Hypothalamus (tissue), 51 donors: Measurements from ENCODE around the gene TRIM60.
"Not testable (repeated sequence)": the region's sequence is repeated elsewhere in the genome, so short reads cannot be mapped to it uniquely, and the experiment has no call there.

Experiments
- DNase-seq, 51 donors: peaks; one replicate each; lab custom pipeline; 2025; lab: John Stamatoyannopoulos, UW

TRIM60 gene

DNA sequence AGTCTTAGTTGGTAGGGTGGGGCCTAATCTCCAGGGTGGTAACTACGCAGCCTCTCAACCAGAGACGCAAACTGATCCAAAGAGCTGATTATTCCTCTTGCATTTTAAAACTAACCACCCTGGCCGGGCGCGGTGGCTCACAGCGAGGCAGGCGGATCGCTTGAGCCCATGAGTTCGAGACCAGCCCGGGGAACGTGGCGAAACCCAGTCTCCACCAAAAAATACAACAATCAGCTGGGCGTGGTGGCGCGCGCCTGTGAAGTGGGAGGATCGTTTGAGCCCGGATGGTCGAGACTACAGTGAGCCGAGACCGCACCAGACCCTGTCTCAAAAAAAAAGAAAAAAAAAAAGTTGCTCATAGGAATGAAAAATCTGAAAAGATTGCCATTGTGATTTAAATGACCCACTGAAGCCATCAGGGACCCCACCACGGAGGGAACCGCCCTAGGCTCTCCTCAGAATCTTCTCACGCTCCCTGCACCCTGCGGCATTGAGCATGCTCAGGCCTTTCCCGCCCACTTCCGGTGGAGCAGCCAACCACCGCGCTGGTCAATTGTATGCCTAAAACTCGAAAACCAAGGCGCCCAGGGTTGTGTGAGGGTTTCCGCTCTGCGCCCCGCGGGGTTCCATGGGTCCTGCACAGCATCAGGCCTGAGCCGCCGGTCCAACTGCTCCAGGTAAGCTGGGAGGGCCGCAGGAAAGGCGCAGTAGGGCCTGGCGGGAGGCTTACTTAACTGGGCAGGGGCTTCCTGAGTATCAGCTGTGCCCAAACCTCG lies at the start of gene TRIM60:
Gene TRIM60, plus strand, starts transcription at position 564 of the 776 bp plus-strand sequence. CDS start 8,074 bp downstream, outside the sequence.
- DNase-seq: no peak

DNA sequence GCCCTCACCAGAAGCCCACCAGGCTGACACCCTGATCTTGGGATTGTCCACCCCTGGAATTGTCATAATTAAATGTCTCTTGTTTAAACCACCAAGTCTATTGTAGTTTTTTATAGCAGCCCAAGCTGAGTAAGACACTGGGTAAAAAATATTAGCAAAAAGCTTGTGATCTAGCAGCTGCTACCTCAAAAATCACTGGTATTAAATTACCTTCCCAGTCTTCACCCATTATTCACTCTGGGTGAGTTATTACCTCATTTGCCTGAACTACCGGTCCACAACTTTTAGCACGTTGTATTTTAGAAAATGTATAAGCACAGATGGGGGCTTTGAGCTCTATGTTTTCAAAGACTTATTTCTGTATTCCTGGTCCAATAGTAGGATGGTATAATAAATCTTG lies 42.3 kb upstream of the TRIM60 start:
- no peak for DNase-seq

DNA sequence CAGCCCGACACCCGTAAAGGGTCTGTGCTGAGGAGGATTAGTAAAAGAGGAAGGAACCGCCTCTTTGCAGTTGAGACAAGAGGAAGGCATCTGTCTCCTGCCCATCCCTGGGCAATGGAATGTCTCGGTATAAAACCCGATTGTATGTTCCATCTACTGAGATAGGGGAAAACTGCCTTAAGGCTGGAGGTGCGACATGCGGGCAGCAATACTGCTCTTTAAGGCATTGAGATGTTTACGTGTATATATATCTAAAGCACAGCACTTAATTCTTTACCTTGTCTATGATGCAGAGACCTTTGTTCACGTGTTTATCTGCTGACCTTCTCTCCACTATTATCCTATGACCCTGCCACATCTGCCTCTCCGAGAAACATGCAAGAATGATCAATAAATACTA lies 41.0 kb upstream of the TRIM60 start:
- not testable (repeated sequence) for DNase-seq

DNA sequence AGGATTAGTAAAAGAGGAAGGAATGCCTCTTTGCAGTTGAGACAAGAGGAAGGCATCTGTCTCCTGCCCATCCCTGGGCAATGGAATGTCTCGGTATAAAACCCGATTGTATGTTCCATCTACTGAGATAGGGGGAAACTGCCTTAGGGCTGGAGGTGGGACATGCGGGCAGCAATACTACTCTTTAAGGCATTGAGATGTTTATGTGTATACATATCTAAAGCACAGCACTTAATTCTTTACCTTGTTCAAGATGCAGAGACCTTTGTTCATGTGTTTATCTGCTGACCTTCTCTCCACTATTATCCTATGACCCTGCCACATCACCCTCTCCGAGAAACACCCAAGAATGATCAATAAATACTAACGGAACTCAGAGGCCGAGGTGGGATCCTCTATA lies 35.7 kb upstream of the TRIM60 start:
- DNase-seq: not testable (repeated sequence)

DNA sequence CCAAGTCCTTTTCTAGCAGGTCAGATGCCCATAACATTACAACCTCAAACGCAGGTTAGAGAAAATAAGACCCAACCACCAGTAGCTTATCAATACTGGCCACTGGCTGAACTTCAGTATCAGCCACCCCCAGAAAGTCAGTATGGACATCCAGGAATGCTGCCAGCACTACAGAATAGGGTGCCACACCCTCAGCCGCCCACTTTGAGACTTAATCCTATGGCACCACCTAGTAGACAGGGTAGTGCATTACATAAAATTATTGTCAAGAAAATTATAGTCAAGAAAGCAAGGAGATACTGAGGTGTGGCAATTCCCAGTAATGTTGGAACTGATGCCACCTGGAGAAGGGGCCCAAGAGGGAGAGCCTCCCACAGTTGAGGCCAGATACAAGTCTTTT lies 34.5 kb upstream of the TRIM60 start:
- DNase-seq: peak in 3 of 51 donors; percentile 2 to 54 (median 42)

DNA sequence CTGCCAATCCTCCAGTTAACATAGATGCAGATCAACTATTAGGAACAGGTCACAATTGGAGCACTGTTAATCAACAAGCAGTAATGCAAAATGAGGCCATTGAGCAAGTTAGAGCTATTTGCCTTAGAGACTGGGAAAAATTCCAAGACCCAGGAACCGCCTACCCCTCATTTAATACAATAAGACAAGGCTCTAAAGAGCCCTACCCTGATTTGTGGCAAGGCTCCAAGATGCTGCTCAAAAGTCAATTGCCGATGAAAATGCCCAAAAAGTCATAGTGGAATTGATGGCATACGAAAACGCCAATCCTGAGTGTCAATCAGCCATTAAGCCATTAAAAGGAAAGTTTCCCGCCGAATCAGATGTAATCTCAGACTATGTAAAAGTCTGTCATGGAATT lies 33.9 kb upstream of the TRIM60 start:
- peak in 14 of 51 donors; percentile 2 to 63 (median 8) for DNase-seq

DNA sequence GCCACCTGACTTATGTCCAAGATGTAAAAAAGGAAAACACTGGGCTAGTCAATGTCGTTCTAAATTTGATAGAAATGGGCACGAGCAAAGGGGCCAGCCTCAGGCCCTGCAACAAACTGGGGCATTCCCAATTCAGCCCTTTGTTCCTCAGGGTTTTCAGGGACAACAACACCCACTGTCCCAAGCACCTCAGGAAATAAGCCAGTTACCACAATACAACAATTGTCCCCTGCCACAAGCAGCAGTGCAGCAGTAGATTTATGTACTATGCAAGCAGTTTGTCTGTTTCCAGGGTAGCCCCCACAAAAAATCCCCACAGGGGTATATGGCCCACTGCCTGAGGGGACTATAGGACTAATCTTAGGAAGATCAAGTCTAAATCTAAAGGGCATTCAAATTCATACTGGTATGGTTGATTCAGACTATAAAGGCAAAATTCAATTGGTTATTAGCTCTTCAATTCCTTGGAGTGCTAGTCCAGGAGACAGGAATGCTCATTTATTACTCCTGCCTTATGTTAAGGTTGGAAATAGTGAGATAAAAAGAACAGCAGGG lies 33.2 kb upstream of the TRIM60 start:
- peak in 14 of 51 donors; percentile 7 to 60 (median 15) for DNase-seq

DNA sequence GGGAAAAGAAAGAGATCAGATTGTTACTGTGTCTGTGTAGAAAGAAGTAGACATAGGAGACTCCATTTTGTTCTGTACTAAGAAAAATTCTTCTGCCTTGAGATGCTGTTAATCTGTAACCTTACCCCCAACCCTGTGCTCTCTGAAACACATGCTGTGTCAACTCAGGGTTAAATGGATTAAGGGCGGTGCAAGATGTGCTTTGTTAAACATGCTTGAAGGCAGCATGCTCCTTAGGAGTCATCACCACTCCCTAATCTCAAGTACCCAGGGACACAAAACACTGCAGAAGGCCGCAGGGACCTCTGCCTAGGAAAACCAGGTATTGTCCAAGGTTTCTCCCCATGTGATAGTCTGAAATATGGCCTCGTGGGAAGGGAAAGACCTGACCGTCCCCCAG lies 29.8 kb upstream of the TRIM60 start:
- not testable (repeated sequence) for DNase-seq

DNA sequence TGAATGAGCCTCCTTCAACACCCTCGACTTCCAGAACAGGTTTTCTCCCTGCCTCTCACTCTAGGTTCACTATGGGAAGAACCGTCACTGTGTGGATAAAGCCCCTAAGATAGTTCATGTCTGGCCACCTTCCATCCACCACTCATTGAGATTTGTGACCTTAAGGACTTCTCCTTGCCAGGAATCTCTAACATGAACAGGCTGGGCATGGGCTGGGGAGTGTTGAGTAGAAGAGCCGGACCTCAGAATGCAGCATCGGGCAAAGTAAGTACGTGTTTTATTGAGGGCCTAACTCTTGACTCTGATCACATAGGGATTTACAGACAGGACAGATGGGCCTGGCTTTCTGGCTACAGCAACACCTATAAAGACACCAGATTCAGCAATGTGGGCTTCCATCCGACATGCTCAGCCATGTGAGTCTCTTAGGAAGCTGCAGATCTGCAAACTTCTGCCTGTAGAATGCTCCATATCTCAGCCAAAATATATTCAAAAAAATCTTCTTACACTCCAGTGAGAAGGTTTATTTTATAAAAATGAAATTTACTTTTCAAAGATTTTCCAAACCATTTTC lies 26.4 kb upstream of the TRIM60 start:
- no peak for DNase-seq

DNA sequence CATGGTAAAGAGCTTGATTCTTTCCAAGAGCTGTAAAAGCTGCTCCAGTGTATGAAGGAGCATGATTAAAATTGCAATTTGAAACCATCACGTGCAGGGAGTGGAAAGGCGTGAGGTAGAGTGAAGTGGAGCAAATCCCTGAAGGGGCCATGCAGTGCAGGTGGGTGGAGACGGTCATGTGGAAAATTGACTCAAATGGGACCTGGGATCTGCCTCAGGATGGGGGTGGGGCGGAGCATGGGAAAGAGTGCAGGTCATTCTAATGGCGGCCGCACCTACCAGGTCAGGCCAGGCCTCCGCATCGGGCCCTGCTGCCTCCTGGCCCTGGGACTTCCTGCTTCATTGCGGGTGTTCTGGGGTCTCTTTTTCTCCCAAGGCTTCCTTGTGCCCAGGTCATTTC lies 25.3 kb upstream of the TRIM60 start:
- DNase-seq: no peak

DNA sequence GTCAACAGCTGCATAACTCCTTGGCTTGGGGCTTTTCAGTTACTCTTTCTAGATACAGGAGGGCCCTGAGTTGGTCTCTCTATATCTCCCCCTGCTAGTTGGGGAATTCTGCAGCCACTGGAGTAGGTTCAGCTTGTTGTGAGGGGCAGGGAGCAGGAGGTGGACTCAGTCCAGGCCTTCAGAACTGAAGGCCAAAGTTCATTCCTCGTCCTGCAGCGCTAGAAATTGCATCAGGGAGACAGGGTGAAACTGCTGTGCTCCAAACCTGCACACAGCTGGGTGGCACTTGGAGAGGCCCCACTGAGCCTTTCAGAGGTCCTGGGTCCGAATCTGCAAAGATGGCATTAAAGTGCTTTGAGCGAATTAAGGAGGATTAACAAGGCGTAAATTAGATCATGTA lies 24.9 kb upstream of the TRIM60 start:
- no peak for DNase-seq

DNA sequence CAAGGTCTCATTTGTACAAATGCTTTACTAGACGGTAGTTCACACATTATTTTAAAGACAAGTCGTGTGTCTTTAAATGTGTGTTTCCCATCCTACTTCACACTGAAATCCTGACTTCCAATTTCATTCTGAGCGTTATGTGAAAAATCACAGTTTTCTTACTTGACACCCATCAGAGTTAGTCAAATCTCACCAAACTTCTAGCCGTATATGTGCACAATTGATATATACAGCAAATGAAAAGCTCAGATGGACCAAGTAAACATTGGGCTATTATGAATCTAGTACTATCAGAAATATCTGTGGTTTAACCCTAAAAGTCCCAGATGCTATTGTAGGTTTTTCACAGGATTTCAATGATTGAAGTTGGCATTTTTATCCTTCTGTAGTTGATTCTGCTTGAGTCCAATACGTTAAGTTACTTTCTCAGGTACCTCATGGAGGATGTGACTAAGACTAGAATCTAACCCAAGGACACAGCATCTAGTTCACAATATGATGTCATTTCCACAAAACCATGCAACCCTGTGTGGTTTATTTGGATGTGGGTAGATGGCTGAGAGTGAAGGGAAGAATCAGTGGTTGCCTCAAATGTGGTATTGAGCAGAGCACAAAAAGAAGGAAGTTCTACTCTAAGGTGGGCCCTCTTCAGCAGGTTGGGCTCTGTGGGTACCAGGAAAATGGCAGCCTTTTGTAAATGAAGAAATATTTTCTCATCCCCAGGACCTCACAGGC lies 22.1 kb upstream of the TRIM60 start:
- no peak for DNase-seq

DNA sequence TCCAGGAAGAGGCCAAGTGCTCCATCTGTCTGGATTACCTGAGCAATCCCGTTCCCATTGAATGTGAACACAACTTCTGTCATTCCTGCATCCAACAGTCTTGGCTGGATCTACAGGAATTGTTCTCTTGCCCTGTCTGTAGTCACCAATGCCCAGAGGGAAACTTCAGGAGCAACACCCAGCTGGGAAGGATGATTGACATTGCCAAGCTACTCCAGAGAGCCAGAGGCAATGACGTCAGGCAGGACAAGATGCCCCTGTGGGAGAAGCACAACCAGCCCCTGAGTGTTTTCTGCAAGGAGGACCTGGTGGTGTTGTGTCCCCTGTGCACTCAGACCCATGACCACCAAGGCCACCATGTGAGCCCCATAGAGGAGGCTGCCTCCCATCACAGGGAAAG lies 21.3 kb upstream of the TRIM60 start:
- no peak for DNase-seq

DNA sequence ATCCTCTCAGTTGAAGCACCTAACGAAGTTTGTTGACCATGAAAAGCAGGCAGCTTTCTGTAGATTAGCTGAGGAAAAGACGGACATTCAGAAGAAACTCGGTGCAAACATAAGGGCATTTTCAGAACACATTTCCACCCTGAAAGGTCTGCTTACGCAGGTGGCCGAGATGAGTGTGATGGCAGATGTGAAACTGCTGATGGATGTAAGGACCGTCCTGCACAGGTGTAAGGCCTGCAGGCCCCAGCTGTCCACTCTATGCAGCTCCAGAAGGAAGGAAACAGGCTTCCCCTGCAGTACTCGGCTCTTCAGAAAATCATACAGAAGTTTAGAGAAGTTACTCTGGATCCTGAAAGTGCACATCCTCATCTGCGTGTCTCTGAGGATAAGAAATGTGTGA lies 20.8 kb upstream of the TRIM60 start:
- DNase-seq: no peak

DNA sequence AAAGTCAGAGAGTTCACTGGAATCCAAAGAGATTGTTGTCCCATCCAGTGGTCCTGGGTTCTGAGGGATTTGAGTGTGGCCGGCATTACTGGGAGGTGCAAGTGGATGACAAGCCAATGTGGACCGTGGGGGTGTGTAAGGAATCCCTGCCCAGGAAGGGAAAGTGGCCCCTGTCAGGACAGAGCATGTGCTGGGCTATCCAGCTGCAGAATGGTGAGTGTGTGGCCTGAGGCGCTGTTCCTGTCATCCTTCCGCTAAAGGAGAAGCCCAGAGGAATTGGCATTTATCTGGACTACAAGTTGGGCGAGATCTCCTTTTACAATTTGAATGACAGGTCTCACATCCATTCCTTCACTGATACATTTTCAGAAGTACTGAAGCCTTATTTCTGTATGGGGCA lies 20.4 kb upstream of the TRIM60 start:
- no peak for DNase-seq

DNA sequence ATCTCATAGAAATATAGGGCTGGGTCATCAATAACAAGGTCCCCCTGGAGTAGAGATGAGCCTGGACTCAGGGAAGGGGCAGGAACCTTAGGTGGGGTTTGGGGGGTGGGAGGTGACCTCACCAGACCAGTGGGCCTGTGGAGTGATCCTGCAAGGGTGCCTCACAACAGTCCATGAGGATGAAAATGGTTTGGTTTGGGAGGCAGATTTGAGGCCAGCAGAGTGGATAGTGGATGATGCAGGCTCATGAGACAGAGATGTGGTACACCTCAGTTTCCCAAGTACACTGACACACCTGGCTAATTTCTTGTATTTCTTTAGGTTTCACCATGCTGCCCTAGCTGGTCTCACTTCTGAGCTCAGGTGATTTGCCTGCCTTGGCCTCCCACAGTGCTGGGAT lies 18.1 kb upstream of the TRIM60 start:
- no peak for DNase-seq

DNA sequence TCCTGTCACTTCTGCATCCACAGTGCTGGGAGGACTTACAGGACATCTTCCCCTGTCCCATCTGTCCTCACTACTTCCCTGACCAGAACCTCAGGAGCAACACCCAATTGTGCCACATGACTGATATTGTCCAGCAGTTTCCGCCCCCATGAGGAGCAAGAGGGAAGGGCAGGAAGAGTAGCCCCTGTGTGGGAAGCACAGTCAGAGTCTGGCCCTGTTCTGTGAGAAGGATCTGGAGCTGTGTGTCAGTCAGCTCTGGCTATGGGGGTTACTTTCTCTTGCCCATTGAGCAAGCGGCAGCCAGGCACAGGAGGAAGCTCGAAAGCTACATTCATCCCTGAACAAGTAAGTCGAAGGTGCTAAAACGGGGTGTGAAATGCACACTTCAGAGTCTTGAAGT lies 14.8 kb upstream of the TRIM60 start:
- no peak for DNase-seq

DNA sequence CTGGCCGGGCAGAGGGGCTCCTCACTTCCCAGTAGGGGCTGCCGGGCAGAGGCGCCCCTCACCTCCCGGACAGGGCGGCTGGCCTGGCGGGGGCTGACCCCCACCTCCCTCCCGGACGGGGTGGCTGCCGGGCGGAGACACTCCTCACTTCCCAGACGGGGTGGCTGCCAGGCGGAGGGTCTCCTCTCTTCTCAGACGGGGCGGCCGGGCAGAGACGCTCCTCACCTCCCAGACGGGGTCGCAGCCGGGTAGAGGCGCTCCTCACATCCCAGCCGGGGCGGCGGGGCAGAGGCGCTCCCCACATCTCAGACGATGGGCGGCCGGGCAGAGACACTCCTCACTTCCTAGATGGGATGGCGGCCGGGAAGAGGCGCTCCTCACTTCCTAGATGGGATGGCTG lies 11.8 kb upstream of the TRIM60 start:
- not testable (repeated sequence) for DNase-seq

DNA sequence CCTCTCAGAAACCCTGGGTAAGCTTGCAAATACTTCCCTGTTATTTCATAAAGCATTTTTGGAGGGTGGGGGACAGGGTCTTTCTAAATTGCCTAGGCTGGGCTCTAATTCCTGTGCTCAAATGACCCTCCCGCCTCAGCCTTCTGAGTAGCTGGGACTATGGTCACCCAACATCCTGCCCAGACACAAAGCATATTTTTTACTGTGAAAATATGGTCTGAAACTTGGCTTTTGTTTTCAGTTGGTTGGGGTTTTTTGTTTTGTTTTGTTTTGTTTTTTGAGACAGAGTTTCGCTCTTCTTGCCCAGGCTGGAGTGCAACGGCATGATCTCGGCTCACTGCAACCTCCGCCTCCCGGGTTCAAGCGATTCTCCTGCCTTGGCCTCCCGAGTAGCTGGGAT lies 6.0 kb upstream of the TRIM60 start:
- not testable (repeated sequence) for DNase-seq

DNA sequence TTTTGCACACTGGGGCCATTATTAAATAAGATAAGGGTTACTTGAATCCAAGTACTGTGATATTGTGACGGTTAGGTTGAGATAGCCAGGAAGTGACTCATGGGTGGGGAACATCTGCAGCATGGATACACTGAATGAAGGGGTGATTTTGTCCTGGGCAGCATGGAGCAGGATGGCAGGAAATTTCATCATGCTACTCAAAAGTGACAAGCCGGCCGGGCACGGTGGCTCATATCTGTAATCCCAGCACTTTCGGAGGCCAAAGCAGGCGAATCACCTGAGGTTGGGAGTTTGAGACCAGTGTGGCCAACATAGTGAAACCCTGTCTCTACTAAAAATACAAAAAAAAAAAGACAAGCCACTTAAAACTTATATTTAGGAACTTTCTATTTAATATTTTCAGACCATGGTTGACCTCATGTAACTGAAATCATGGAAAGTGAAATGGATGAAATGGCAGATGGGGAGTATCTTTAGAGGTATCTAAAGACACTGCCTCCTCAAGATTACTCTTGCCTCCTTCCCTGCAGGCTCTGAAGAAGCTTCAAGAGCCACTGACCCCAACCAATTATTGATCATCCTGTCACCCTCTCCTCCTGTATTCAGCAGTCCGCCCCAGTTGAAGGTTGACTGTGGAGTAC lies 3.9 kb upstream of the TRIM60 start:
- DNase-seq: peak in 2 of 51 donors; percentile 2 to 18

DNA sequence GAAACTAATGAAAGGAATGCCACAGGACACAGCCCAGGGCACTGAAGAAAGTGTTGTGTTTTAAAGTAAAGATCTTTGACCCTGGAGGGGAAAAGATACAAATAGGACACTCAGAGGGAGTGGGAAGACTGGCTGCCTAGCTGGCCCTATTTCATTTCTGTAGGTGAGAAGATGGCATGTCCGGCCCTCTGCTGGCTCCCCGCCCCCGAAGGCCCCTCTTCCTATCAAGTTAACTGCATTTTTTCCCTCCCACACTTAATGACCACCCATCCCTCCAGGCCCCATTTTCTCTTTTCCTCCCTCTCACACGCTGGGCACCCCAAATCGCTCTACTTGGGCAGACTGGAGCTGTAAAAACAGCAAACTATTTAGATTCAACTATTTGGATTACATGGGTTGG lies 16.4 kb downstream of the TRIM60 start:
- no peak for DNase-seq
